Sigmoid colon (tissue), 7 donors: ENCODE measurements around the gene NPC1. TPM values are rescaled to one million over a fixed set of nuclear protein-coding genes. Genes with fewer than 3 reads are reported as not detected.

Source experiments
- DNase-seq: peaks from one replicate; pipeline ENCODE4 v3.0.0-alpha.2; 2019
- H3K27ac ChIP-seq, 4 donors: fragments of 200-600 bp; sonication (generic); one replicate each; pipeline ENCODE4 v1.5.1; 2016 to 2019; ENCODE audit warnings: mild to moderate bottlenecking in 1 of 4
- H3K27me3 ChIP-seq, 3 donors: fragments of 200-600 bp; sonication (generic); one replicate each; pipeline ENCODE4 v1.5.1; 2019; ENCODE audit warnings: mild to moderate bottlenecking in 1 of 3
- H3K36me3 ChIP-seq, 4 donors: fragments of 200-600 bp; sonication (generic); one replicate each; pipeline ENCODE4 v1.5.1; 2016 to 2019
- H3K4me1 ChIP-seq, 4 donors: fragments of 200-600 bp; sonication (generic); one replicate each; pipeline ENCODE4 v1.5.1; 2017 to 2019
- H3K4me3 ChIP-seq, 4 donors: fragments of 200-600 bp; sonication (generic); one replicate each; pipeline ENCODE4 v1.5.1; 2017 to 2019; ENCODE audit warnings: mild to moderate bottlenecking in 2 of 4, moderate library complexity in 1 of 4
- H3K9me3 ChIP-seq, 4 donors: fragments of 200-600 bp in 3 of 4; sonication (generic) in 3 of 4; one replicate each; pipeline versions ENCODE4 v1.5.1 to v1.6.1; 2013 to 2019
- EP300 ChIP-seq, 4 donors: sonication (generic); formaldehyde crosslinking; IDR thresholded peaks; one replicate each; pipeline ENCODE4 v1.6.1; 2017; ENCODE audit warnings: antibody characterized with exemption in 4 of 4
- POLR2A ChIP-seq, 2 donors: fragments of 450-650 bp; IDR thresholded peaks; one replicate each; pipeline ENCODE4 v1.6.1; 2016; ENCODE audit warnings: antibody characterized with exemption in 2 of 2, mild to moderate bottlenecking in 2 of 2, moderate library complexity in 2 of 2
- POLR2AphosphoS5 ChIP-seq, 4 donors: sonication (generic); formaldehyde crosslinking; IDR thresholded peaks; one replicate each; pipeline ENCODE4 v1.6.1; 2017; ENCODE audit warnings: antibody characterized with exemption in 4 of 4
- WGBS, 2 donors: extraction: QIAGEN DNeasy Blood & Tissue Kit; methylation state at CpG; one replicate each; pipeline ENCODE4 v1.1.7; 2013; 5-methylcytosine and 5-hydroxymethylcytosine counted together
- intact Hi-C: fragments of 100-400 bp; cut with DNase I; formaldehyde crosslinking; loops from one replicate; pipeline ENCODE4 v1.15.1; 2023
- polyA plus RNA-seq, 3 donors: library from polyadenylated mRNA; stranded (reverse); fragments of 200-250 nt; gene quantifications; one replicate each; pipeline ENCODE4 v1.2.3, GENCODE V29; 2013
- total RNA-seq, 4 donors: library from RNA; depleted of rRNA; stranded (reverse); fragments of >200 nt; gene quantifications; one replicate each; pipeline ENCODE4 v1.1.0, GENCODE V29; 2016
- TF ChIP-seq, protein P1 (sequence below), 4 experiments: fragments of 450-650 bp in 3 of 4; fragments of 200-600 bp in 1 of 4; IDR thresholded peaks; one replicate each; pipeline ENCODE4 v1.5.1; 2016 to 2019; ENCODE audit warnings: antibody characterized with exemption in 4 of 4, mild to moderate bottlenecking in 3 of 4, moderate library complexity in 2 of 4
- donor health status: healthy with polysubstance abuse.
- donor health status: Bipolar disorder and iron deficiency.
- donor health status: healthy.

Gene NPC1
- total and polyA plus RNA-seq, 7 donors, result 9.0 to 59.2 (median 34.9) TPM

DNA sequence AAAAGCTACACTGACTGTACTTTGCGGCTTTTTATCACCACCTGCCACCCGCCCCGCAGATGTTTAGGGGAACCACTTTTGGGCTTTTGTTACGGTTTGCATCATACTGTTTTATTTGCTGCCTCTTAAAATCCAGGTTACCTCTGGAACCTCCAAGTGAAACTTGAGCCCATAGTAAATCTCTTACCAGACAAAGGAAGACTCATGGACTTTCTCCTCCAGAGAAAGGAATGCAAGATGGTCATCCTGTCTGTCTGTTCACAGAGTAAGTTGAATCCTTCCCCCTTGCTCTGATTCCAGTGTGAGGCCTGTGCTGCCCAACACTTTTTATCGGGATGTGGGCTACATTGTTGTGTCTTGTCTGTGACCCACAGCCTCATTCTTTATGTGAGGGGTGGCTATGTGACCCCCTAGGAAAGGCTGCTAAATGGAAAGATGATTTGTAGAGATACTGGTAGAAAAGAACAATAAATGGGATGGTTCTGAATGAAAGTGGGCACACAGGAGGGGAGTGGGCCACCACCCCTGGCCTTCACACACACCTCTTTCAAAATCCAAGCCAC lies 59.7 kb downstream of the NPC1 start:
- Histone ChIP-seq H3K36me3 (peaks cover 12 to 100% (median 56%) of the 10 kb centered on the region in 4 donors), H3K27me3 (no peaks in the 10 kb centered on the region), H3K27ac (no peak overlapping the region), H3K4me3 (no peak overlapping the region), H3K4me1 (peaks cover 0 to 7% (median 0%) of the 10 kb centered on the region in 4 donors), H3K9me3 (no peaks in the 10 kb centered on the region)
- DNase-seq, result no peak
- TF ChIP-seq, protein P1, sequence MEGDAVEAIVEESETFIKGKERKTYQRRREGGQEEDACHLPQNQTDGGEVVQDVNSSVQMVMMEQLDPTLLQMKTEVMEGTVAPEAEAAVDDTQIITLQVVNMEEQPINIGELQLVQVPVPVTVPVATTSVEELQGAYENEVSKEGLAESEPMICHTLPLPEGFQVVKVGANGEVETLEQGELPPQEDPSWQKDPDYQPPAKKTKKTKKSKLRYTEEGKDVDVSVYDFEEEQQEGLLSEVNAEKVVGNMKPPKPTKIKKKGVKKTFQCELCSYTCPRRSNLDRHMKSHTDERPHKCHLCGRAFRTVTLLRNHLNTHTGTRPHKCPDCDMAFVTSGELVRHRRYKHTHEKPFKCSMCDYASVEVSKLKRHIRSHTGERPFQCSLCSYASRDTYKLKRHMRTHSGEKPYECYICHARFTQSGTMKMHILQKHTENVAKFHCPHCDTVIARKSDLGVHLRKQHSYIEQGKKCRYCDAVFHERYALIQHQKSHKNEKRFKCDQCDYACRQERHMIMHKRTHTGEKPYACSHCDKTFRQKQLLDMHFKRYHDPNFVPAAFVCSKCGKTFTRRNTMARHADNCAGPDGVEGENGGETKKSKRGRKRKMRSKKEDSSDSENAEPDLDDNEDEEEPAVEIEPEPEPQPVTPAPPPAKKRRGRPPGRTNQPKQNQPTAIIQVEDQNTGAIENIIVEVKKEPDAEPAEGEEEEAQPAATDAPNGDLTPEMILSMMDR (IDR thresholded peaks at IDR 0.05), result no peak
- no peak for TF ChIP-seq POLR2AphosphoS5 (IDR thresholded peaks at IDR 0.05)
- TF ChIP-seq EP300 (IDR thresholded peaks at IDR 0.05), result no peak
- TF ChIP-seq POLR2A (IDR thresholded peaks at IDR 0.05), result no peak
- 92 to 95% methylated on average over 5 of the region's 5 CpGs for WGBS, 2 donors
- intact Hi-C loops, result no loop called here

GRCh38 chr18:23524213-23524707 lies 62.0 kb downstream of the NPC1 start:
- no peak overlapping the region for H3K4me3 ChIP-seq
- no peaks in the 10 kb centered on the region for H3K9me3 ChIP-seq
- TF ChIP-seq, protein P1 (IDR thresholded peaks at IDR 0.05), result no peak
- TF ChIP-seq POLR2AphosphoS5 (IDR thresholded peaks at IDR 0.05) (no peak), POLR2A (IDR thresholded peaks at IDR 0.05) (no peak), EP300 (IDR thresholded peaks at IDR 0.05) (no peak)
- intact Hi-C loops, result no loop called here
- no peak overlapping the region for H3K27ac ChIP-seq
- peaks cover 17 to 100% (median 57%) of the 10 kb centered on the region in 4 donors for H3K36me3 ChIP-seq
- peaks cover 0 to 7% (median 0%) of the 10 kb centered on the region in 4 donors for H3K4me1 ChIP-seq
- no peaks in the 10 kb centered on the region for H3K27me3 ChIP-seq
- DNase-seq, result no peak
- WGBS, 2 donors, result 93 to 95% methylated on average over 14 of the region's 14 CpGs

DNA sequence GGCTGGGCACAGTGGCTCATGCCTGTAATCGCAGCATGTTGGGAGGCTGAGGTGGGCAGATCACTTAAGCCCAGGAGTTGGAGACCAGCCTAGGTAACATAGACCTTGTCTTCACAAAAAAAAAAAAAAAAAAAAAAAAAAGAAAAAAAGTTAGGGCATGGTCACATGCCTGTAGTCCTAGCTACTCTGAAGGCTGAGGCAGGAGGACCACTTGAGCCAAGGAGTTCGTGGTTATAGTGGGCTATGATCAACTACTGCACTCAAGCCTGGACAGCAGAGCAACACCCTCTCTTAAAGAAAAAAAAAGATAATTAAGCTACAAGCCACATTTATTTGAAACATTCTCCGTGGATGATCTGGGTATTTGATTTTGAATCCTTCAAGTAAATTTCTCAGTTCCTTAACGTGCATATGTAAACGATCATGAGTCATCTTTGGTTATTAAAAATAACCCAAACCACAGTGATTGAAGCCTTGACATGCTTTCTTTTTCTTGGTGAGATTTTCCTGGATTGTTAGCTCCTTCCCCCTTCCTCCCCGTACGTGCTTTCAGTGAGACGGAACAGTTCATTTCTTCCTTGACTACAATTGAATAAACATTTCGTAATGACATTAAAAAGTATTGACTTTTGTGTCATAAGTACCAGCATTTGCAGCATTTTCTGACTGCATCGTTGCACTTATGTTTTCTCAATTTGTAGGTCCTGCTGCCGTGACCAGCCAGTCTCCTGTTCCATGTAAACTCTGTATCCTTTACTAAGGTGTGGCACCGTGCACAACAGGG lies 62.7 kb downstream of the NPC1 start:
- no peak for DNase-seq
- H3K27me3 ChIP-seq, result no peaks in the 10 kb centered on the region
- intact Hi-C loops, result no loop called here
- 80 to 82% methylated on average over 12 of the region's 12 CpGs for WGBS, 2 donors
- H3K27ac ChIP-seq, result no peak overlapping the region
- TF ChIP-seq, protein P1 (IDR thresholded peaks at IDR 0.05), result no peak
- TF ChIP-seq POLR2AphosphoS5 (IDR thresholded peaks at IDR 0.05), result no peak
- TF ChIP-seq POLR2A (IDR thresholded peaks at IDR 0.05), result no peak
- no peak for TF ChIP-seq EP300 (IDR thresholded peaks at IDR 0.05)
- no peaks in the 10 kb centered on the region for H3K9me3 ChIP-seq
- peaks cover 0 to 4% (median 0%) of the 10 kb centered on the region in 4 donors for H3K4me1 ChIP-seq
- peaks cover 20 to 100% (median 57%) of the 10 kb centered on the region in 4 donors for H3K36me3 ChIP-seq
- H3K4me3 ChIP-seq, result no peak overlapping the region

DNA sequence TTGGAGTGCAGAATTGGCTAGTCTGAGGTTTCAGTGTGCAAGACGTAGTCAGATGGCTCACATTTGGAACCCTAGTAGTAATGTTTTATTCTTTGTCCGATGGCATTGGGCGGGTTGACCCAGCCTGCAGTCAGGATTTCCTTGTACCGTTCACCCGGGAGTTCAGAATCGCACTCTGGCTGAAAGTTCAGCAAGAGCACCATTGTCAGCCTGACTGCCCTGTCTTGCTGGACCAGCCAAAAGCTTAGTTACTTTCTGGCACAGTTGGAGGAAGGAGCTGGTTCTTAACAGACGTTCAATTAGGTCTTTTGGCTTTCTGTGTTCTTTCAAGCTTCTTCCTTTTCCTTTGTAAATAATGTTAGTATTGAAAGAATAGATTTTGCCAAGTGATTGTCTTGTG lies 64.4 kb downstream of the NPC1 start:
- no peaks in the 10 kb centered on the region for H3K9me3 ChIP-seq
- WGBS, 2 donors, result 91% methylated on average over 7 of the region's 7 CpGs
- no peak for DNase-seq
- no peaks in the 10 kb centered on the region for H3K4me1 ChIP-seq
- H3K4me3 ChIP-seq, result no peak overlapping the region
- H3K36me3 ChIP-seq, result peaks cover 28 to 100% (median 63%) of the 10 kb centered on the region in 4 donors
- intact Hi-C loops, result no loop called here
- H3K27ac ChIP-seq, result peak overlapping the region in 1 of 4 donors; percentile 12
- TF ChIP-seq EP300 (IDR thresholded peaks at IDR 0.05), result no peak
- TF ChIP-seq POLR2AphosphoS5 (IDR thresholded peaks at IDR 0.05), result no peak
- no peak for TF ChIP-seq POLR2A (IDR thresholded peaks at IDR 0.05)
- TF ChIP-seq, protein P1 (IDR thresholded peaks at IDR 0.05), result no peak
- H3K27me3 ChIP-seq, result no peaks in the 10 kb centered on the region
